Renal pelvis (tissue), 4 donors: ENCODE results near the gene HOXA7. TPM values are rescaled to one million over a fixed set of nuclear protein-coding genes. Genes with fewer than 3 reads are reported as not detected.

ENCODE experiments used
- DNase-seq: peaks from one replicate; pipeline ENCODE4 v3.0.0-alpha.2; 2013
- polyA plus RNA-seq, 3 donors: library from polyadenylated mRNA; unstranded; fragments of 120-200 nt; gene quantifications; one replicate each; pipeline ENCODE4 v1.2.1, GENCODE V29; 2013; ENCODE audit not compliant: insufficient read length in 3 of 3

Gene HOXA7
- polyA plus RNA-seq, 3 donors, result 28.1 to 31.7 (median 28.6) TPM

DNA sequence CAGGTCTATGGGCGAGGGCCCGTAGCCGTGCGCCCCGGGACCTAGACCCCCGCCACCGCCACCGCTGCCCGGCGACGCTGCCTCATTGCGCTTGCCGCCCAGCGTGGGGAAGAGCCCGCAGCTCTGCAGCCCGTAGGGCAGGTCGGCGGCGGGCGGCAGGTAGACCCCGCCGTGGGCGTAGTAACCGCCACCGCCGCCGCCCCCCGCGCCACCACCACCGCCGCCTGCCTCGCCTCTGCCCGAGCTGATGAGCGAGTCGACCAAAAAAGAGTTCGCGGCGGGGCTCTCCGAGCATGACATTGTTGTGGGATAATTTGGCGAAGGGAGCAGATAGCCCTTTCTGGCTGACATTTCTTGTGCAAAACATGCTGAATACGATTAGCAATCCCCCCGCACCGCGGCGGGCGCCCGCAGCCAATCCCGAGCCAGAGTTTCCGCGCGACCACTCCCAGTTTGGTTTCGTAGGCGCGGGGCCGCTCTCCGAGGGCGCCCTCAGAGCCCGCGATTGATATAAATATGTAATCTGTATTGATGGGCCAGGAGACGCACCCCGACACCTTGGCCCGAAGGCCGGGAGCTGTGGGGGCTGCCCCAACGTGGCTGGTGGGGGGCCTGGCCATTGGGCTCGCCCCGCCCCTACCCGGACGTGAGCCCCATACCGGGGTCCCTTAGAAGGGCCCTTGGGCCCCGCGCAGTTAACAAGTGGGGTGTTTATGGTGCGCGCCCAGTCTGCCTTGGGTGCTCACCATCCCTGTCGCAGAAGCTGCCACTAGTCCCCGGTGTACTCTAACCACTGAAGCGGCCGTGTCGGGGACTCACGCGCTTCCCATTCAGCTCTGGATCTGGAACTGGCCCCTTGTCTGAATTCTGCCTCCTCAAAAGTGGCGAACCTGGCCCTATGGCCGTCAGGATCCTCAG is 17.7 kb upstream of the HOXA7 start, which contains the start of gene HOXA10:
Gene HOXA10, minus strand, starts transcription at position 365 of the 918 bp plus-strand sequence. Its CDS starts 14 bp downstream, at position 351.
- DNase-seq, result peak; percentile 83

DNA sequence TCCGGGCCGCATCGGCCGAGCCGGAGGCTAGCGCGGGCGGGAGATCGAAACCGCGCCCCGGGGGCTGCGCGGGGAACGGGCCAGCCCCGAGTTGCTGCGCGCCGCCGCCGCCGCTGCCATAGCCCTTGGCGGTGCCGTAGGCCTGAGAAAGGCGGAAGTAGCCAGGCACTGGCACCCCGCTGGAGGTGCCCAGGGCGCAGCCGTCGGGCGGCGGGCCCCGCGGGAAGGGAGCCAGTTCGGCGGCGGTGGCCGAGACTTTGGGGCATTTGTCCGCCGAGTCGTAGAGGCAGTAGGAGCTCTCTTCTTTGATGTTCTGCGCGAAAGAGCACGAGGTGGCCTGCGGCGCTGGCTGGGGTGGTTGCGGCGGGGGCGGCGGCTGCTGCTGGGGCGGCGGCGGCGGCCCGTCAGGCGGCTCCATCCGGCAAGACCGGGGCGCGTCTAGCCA is 17.1 kb upstream of the HOXA7 start:
- no peak for DNase-seq

DNA sequence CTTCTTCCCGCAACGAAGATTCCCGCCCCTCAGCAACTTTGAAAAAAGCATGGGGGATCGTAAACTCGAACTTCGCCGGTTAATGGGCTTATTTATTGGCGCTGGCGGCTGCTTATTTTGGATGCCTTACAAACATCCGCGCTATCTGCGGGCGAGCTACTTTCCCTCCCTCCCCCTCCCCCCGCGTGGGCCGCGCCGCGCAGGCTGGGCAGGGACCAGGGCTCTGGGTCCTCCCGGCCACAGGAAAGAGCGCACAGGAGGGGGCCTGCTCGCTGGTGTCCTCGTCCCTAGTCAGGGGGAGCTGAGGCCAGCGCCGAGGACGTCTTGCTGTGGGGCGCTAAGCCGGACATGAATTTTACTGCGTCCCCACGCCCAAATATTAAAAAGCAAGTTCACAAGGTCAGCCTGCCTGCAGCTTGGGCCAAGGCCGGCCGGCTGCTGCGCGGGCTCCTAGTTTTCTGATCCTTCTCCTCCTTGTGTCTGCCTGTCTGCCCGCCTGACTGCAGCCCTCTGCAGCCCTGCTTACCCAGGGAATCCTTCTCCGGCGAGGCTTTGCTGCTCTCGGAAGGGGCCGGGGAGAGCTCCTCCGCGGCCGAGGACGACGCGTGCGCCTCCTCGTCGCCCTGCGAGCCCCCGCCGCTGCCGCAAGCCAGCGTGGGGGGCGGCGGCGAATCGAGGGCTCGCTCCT is 16.5 kb upstream of the HOXA7 start:
- DNase-seq, result peak; percentile 86

- DNase-seq, result no peak
These were observed 15.9 kb upstream of the HOXA7 start for GRCh38 chr7:27172315-27172774.

DNA sequence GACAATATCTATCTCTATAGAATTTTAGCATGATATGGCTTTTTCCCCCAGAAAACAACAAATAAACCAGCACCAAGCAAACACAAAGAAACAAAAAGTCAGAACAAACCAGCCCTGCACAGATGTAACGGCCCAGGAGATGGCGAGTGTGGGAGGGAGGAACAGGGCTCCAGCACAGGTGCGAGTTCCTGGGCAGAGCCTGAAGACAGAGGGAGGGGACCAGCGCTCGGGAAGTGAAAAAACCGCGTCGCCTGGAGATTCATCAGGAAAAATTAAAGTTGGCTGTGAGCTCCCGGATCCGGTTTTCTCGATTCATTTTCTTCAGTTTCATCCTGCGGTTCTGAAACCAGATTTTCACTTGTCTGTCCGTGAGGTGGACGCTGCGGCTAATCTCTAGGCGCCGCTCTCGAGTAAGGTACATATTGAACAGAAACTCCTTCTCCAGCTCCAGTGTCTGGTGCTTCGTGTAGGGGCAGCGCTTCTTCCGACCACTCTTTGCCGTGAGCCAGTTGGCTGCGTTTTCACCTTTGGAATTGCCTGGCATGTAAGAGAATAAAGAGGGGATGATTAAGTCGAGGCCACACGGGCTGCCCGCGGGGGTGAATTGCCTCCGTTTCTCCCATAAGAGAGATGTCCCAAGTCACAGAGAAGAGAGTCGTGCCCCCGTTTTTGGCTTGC is 15.3 kb upstream of the HOXA7 start:
- DNase-seq, result no peak

DNA sequence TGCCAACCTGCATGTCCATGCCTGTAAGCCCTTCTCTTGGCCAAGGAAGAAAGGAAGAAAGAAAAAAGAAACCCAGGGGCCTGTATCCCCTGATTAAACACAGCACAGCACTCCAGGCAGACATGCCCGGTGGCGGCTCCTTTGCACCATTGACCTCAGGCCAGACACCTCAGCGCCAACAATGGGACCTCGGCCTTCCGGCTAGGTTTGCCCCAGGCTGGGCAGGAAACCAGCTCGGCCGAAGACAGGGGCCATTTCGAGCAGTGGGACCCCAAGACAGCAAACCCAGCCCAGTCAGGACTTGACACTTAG is 14.8 kb upstream of the HOXA7 start:
- no peak for DNase-seq

DNA sequence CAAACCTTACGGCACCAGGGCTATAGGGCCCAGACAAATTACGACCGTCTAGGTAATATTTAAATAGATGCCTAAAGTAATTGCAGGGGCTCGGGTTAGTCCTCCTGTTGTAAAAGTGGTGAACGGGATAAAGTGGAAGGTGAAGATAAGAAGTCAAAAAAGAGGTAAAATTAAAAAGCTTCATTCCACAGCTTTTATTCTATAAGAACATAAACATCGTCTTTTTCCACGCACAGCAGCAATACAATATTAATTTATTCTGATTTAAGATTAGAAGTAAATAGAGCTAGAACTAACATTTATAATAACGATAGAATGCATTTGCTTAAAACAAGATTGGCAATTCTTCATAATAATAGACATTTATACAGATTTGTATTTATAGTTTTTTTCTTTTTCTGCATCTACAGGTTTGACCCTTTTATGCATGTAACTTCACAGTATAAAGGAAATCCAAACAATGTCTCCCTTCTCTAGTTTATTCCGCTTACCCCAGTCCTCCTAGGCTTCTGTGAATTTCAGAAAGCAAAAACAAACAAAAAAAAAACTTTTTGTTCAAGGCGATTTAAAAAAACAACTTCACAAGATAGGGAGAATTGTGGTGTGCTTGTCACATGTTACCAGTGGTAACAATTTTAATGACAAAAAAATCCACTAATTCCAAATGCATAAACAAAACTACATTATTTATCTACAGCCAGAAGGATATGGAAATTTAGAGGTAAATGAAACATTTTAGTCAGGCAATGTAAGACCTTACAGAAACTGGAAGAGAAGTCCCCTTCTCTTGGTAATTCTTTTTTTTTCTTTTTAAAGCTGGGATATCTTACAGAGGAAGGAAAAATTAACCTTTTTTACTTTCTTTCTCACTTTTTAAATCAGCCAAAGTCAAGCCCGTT is 14.2 kb upstream of the HOXA7 start:
- no peak for DNase-seq

GRCh38 chr7:27169658-27170425 is 13.4 kb upstream of the HOXA7 start:
- peak; percentile 68 for DNase-seq

GRCh38 chr7:27168265-27168947 is 11.9 kb upstream of the HOXA7 start:
- no peak for DNase-seq

GRCh38 chr7:27167916-27168264 is 11.4 kb upstream of the HOXA7 start:
- DNase-seq, result no peak

- no peak for DNase-seq
These were observed 10.3 kb upstream of the HOXA7 start for GRCh38 chr7:27166531-27167505.

DNA sequence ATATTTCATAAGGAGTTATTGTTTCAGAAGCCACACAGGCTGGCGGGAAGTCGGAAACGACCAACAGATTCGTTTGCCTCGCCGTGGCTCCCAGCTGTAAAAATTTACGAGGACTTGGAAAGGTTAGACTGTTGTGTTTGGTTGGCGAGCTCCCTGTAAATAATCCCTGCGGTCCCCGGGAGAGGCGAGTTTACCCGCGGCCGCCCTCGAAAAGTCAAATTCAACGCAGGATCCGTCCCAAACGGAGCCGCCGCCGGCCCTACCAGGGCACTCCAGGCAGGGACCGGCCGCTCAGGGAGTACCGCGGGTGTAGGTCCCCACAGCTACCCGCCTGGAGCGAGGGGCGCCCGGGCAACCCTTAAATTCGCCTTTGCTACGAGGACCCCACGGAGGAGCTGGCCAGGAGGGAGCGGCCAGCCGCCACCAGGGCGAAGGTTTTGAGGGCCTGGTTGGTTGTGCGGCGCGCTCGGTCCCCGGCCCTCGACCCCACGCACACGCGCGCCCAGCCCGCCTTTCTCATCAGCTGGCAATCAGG is 9.6 kb upstream of the HOXA7 start:
- peak; percentile 91 for DNase-seq

DNA sequence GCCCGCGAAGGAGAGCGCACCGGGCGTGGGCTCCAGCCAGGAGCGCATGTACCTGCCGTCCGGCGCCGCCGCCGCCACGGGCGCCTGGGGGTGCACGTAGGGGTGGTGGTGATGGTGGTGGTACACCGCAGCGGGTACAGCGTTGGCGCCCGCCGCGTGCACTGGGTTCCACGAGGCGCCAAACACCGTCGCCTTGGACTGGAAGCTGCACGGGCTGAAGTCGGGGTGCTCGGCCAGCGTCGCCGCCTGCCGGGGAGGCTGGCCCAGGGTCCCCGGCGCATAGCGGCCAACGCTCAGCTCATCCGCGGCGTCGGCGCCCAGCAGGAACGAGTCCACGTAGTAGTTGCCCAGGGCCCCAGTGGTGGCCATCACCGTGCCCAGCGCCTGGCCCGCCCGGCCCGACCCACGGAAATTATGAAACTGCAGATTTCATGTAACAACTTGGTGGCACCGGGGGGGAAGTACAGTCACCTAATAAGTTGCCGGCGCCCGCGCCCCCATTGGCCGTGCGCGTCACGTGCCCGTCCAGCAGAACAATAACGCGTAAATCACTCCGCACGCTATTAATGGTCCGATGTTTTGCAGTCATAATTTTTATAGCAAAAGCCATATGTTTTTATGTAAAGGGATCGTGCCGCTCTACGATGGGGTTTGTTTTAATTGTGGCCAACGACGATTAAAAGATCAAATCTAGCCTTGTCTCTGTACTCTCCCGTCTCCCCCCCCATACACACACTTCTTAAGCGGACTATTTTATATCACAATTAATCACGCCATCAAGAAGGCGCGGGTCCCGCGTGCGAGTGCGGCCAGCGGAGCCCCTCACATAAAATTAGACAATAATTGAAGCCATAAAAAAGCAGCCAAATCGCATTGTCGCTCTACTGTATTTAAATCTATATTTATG is 8.9 kb upstream of the HOXA7 start, which contains the start of gene HOXA9:
Gene HOXA9, minus strand, starts transcription at position 449 of the 907 bp plus-strand sequence. Its CDS starts 80 bp downstream, at position 369.
- DNase-seq, result peak; percentile 94

GRCh38 chr7:27164367-27165088 is 8.1 kb upstream of the HOXA7 start:
- no peak for DNase-seq

- DNase-seq, result no peak
These were observed 7.5 kb upstream of the HOXA7 start for GRCh38 chr7:27164045-27164366.

- no peak for DNase-seq
These were observed 7.0 kb upstream of the HOXA7 start for GRCh38 chr7:27163288-27164044.
